GM23338 (cell line): Measurements from ENCODE around the gene EZH1.

Source experiments
- CTCF ChIP-seq, 2 experiments: fragments of 200-600 bp in 1 of 2; sonication (generic) in 1 of 2; conservative IDR thresholded peaks; 2 replicates each; pipeline versions ENCODE4 v1.5.1 to v1.6.1; 2016 to 2017; ENCODE audit warnings: antibody characterized with exemption in 2 of 2, low read depth in 2 of 2, mild to moderate bottlenecking in 2 of 2, moderate library complexity in 1 of 2
- POLR2AphosphoS5 ChIP-seq: IDR thresholded peaks from 2 replicates; pipeline ENCODE4 v1.6.1; 2016; ENCODE audit warnings: antibody characterized with exemption, low read depth

DNA sequence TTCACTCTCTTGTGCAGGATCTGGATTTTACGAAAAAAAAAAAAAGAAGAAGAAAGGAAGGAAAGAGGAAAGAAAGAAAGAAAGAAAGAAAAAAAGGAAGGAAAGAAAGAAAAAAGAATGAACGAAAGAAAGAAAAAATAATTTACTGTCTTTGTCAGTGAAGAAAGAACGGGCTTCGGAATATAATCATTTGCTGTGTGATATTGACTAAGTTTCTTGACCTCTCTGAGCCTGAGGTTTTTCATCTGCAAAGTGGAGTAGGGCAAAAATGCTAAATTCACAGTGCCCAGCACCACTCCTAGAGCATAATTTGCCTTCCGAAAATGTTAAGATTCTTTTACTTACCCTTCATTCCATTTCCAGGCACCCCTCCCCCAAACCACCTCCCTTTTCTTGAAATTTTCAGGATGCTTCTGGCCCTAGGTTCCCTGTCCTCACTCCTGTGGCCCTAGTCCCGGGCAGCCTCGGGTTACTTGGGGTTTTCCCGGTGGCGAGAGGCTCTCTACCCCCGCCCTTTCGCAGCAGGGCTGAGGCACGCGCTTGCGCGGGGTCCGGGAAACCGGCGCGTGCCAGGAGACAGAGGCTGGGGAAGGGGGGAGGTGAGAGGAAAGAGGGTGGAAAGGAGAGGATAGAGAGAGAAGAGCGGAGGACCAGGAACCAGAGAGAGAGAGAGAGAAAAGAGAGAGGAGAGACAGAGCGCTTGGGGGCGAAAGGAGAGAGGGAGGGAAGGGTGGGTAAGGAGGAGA is 62.7 kb downstream of the EZH1 start, which contains the start of gene CNTNAP1:
- no peak for TF ChIP-seq CTCF (conservative IDR thresholded peaks at IDR 0.05; ENCODE audit: low read depth in 2 of 2)
- 0 out of 2 replicates have a peak, but pooled peaks have one; percentile 34 for TF ChIP-seq POLR2AphosphoS5
